ENCODE data around the gene CD80.

CD80 gene

DNA sequence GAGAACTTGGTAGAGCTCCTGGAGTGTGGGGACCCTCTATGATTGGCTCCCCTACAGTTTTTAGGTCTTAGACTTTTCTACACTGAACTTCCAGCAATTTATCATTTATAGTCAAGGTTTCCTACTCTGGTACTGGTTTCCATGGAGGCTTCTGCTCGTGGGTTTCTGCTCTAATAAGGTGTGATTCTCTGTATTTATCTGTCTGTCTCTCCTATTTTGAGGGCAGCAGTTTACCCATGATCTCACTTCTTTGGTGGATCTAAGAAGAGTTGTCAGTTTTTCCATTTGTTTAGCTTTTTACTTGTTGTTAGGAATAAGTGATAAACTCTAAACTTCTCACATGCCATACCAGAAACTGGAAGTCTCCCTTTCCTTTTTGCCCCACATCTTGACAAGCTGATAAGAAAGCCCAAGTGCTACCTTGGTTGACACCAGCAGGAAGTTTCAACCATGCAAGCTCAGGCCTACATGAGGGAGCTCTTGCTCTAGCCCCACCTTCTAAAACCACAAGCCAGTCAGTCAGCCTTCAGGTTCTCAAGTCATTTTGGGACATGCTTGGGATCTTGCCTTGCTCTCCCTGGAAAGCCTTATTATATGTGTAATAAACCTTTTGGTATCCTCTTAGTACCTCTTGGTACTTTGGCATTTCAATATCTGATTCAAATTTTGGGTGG, 51.1 kb downstream of the CD80 start:
- TF ChIP-seq, protein P1, sequence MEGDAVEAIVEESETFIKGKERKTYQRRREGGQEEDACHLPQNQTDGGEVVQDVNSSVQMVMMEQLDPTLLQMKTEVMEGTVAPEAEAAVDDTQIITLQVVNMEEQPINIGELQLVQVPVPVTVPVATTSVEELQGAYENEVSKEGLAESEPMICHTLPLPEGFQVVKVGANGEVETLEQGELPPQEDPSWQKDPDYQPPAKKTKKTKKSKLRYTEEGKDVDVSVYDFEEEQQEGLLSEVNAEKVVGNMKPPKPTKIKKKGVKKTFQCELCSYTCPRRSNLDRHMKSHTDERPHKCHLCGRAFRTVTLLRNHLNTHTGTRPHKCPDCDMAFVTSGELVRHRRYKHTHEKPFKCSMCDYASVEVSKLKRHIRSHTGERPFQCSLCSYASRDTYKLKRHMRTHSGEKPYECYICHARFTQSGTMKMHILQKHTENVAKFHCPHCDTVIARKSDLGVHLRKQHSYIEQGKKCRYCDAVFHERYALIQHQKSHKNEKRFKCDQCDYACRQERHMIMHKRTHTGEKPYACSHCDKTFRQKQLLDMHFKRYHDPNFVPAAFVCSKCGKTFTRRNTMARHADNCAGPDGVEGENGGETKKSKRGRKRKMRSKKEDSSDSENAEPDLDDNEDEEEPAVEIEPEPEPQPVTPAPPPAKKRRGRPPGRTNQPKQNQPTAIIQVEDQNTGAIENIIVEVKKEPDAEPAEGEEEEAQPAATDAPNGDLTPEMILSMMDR (conservative IDR thresholded peaks at IDR 0.05; ENCODE audit: control insufficient read depth, insufficient read depth, low read depth, low read length) = no peak
- DNase-seq (ENCODE audit: low read depth) = no peak
- no peak overlapping the region for H3K4me3 ChIP-seq (ENCODE audit: control insufficient read depth, low read depth, low read length)

DNA sequence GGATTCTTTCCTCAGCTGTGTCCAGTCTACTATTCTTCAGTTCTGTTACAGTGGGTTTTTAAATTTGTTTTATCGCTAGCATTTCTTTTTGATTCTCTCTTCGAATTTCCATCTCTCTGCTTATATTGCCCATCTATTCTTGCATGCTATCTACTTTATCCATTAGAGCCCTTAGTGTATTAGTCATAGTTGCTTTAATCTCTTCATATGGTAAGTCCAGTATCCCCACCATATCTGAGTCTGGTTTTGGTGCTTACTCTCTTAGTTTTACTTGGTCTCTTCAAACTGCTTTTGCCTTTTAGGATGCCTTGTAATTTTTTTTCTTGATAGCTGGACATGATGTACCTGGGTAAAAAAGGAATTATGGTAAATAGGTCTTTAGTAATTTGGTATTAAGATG, 52.0 kb downstream of the CD80 start:
- TF ChIP-seq, protein P1 (conservative IDR thresholded peaks at IDR 0.05; ENCODE audit: control insufficient read depth, insufficient read depth, low read depth, low read length) = no peak
- H3K4me3 ChIP-seq (ENCODE audit: control insufficient read depth, low read depth, low read length) = no peak overlapping the region

DNA sequence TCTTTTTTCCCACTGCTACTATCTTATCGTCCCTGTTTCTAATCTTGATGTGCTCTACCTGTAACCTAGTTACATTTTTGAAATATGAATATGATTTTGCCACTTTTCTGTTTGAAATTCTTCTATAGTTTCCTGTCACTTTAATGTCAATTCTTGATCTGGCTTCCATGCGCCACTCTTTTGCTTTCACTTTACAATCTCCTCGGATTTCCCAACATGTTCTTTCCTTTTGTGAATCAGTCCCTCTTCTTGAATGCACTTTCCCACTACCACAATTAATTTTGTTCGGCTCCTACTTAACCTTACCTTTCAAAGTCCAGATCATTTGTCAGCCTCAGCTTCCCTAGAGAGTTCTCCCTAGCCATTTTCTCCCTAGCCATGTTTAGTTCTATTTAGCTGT, 52.8 kb downstream of the CD80 start:
- no peak for DNase-seq (ENCODE audit: low read depth)
- TF ChIP-seq, protein P1 (conservative IDR thresholded peaks at IDR 0.05; ENCODE audit: control insufficient read depth, insufficient read depth, low read depth, low read length) = no peak
- H3K4me3 ChIP-seq (ENCODE audit: control insufficient read depth, low read depth, low read length) = no peak overlapping the region

More for the DNA sequence above, 52.0 kb downstream of the CD80 start:
- DNase-seq (ENCODE audit: low read depth) = no peak

DNA sequence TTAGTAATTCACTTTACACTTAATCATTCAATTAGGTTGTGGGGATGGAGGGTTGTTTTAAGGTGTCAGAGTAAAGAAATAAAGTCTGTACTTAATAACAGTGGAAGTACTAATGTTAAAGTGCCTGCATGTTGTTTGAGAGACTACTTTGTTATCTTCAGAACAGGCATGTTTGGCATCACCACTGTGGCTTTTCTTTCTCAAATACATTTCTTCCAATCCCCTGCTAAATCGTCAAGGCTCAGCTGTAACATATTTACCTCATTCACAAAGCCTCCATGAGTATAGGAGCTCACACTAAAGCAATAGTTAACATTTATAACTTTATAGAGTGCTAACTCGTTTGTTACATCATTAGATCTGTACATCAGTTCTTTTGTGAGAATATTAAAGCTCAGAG, 58.5 kb downstream of the CD80 start:
- H3K4me3 ChIP-seq (ENCODE audit: control insufficient read depth, low read depth, low read length) = no peak overlapping the region

DNA sequence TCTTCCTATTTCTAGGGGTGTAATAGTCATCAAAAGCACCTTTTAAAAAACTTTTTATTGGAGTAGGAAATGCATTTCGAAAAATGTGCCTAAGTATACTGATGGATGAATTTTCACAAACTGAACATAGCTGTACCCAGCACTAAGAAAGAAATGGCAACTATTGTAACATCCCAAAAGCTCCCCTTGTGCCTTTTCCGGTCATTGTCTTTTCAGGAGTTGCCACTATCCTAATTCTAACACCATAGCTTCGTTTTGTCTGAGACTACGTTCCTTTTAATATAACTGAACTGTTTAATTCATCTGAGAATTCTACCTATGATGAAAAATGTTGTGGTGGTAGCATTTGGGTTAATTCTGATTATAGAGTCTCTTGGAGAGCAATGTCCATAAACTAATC, 59.1 kb downstream of the CD80 start:
- TF ChIP-seq, protein P1 (conservative IDR thresholded peaks at IDR 0.05; ENCODE audit: control insufficient read depth, insufficient read depth, low read depth, low read length) = no peak
- no peak overlapping the region for H3K4me3 ChIP-seq (ENCODE audit: control insufficient read depth, low read depth, low read length)
- no peak for DNase-seq (ENCODE audit: low read depth)

More for the DNA sequence above, 58.5 kb downstream of the CD80 start:
- TF ChIP-seq, protein P1 (conservative IDR thresholded peaks at IDR 0.05; ENCODE audit: control insufficient read depth, insufficient read depth, low read depth, low read length) = no peak
- no peak for DNase-seq (ENCODE audit: low read depth)

DNA sequence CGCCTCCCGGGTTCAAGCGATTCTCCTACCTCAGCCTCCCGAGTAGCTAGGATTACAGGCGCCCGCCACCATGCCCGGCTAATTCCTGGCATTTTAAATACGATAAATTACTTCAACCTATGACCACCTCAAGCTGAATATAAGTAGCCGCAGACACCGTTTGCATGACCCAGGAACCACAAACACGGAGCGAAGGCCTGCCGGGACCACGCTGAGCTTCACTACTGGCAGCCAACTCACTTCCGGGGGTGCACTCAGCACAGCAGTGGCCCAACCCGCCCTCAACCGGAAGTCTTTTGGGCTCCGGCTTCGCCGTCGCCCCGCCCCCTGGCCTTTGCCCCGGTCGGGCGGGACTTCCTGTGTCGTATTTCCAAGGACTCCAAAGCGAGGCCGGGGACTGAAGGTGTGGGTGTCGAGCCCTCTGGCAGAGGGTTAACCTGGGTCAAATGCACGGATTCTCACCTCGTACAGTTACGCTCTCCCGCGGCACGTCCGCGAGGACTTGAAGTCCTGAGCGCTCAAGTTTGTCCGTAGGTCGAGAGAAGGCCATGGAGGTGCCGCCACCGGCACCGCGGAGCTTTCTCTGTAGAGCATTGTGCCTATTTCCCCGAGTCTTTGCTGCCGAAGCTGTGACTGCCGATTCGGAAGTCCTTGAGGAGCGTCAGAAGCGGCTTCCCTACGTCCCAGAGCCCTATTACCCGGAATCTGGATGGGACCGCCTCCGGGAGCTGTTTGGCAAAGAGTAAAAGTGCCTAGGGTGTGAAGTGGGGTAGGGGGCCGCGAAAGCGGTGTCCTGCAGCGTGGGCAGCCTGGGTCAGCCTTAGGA, 61.0 kb downstream of the CD80 start, which contains the start of gene TIMMDC1:
Gene TIMMDC1 (plus strand): TSS at position 362 of the 826 bp plus-strand sequence. CDS start 187 bp downstream, at position 549.
- peak within 1 kb of the TSS; percentile 98 for H3K4me3 ChIP-seq (ENCODE audit: control insufficient read depth, low read depth, low read length)
- DNase-seq (ENCODE audit: low read depth) = peak; percentile 93
- TF ChIP-seq, protein P1 (conservative IDR thresholded peaks at IDR 0.05; ENCODE audit: control insufficient read depth, insufficient read depth, low read depth, low read length) = no peak

Measured in fibroblast of mammary gland (primary cell).